ENCODE measurements around the gene U2SURP. TPM values are rescaled to one million over a fixed set of nuclear protein-coding genes. Genes with fewer than 3 reads are reported as not detected.
A peak's percentile ranks its signal among the peaks of the same experiment; 100 is the strongest.

The U2SURP gene
- total RNA-seq, result 10 to 100 TPM; 59.4 to 70.2 TPM

GRCh38 chr3:143001369-143002082, at the start of gene U2SURP:
Gene U2SURP (plus strand): TSS chr3:143001570. CDS start chr3:143001629, 59 bp downstream.
- intact Hi-C loops (cut with DNase I), result no loop called here
- no peaks in the 10 kb centered on the region for H3K27me3 ChIP-seq
- H3K4me1 ChIP-seq, result no peaks in the 10 kb centered on the region
- peak within 1 kb of the TSS; percentile 73 to 88 for H3K9ac ChIP-seq (ENCODE audit: low read depth in 2 of 2, low read length in 2 of 2)
- H3K4me3 ChIP-seq, result peak within 1 kb of the TSS; percentile 65
- no peaks in the 10 kb centered on the region for H3K36me3 ChIP-seq
- H3K27ac ChIP-seq, result peak within 1 kb of the TSS; percentile 78
- no peaks in the 10 kb centered on the region for H3K9me3 ChIP-seq
- TF ChIP-seq CTCF (IDR thresholded peaks at IDR 0.05), result no peak
- DNase-seq, result peak; percentile 97

DNA sequence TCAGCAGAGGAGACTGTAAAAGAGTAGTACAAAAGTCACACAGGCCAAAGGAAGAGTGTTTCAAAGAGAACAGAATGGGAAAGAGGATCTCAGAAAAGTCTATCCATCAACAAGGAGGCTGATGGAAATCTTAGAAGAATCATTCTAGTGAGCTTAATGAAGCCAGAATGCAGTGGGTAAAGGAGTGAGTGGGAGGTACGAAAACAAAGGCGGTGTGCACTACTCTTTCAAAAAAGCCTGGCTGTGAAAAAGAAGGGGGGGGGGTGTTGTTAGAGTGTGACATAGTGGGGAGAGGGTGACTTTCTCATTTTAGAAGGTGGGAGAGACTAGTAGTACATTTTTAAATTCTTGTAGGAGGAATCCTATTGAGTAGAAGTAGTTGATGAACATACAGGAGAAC, 49.6 kb upstream of the U2SURP start:
- peaks cover 5% of the 10 kb centered on the region for H3K27me3 ChIP-seq
- no peak overlapping the region for H3K9ac ChIP-seq (ENCODE audit: low read depth in 2 of 2, low read length in 2 of 2)
- no peaks in the 10 kb centered on the region for H3K4me1 ChIP-seq
- TF ChIP-seq CTCF (IDR thresholded peaks at IDR 0.05), result no peak
- no peaks in the 10 kb centered on the region for H3K36me3 ChIP-seq
- no peak overlapping the region for H3K27ac ChIP-seq
- H3K4me3 ChIP-seq, result no peak overlapping the region
- no peak for DNase-seq
- intact Hi-C loops (cut with DNase I), result no loop called here
- H3K9me3 ChIP-seq, result no peaks in the 10 kb centered on the region

GRCh38 chr3:142952272-142953193, 48.8 kb upstream of the U2SURP start:
- Histone ChIP-seq H3K4me3 (no peak overlapping the region), H3K27me3 (no peaks in the 10 kb centered on the region), H3K27ac (no peak overlapping the region), H3K9ac (ENCODE audit: low read depth in 2 of 2, low read length in 2 of 2) (no peak overlapping the region), H3K36me3 (no peaks in the 10 kb centered on the region), H3K4me1 (no peaks in the 10 kb centered on the region), H3K9me3 (no peaks in the 10 kb centered on the region)
- no peak for DNase-seq
- no peak for TF ChIP-seq CTCF (IDR thresholded peaks at IDR 0.05)
- intact Hi-C loops (cut with DNase I), result no loop called here

DNA sequence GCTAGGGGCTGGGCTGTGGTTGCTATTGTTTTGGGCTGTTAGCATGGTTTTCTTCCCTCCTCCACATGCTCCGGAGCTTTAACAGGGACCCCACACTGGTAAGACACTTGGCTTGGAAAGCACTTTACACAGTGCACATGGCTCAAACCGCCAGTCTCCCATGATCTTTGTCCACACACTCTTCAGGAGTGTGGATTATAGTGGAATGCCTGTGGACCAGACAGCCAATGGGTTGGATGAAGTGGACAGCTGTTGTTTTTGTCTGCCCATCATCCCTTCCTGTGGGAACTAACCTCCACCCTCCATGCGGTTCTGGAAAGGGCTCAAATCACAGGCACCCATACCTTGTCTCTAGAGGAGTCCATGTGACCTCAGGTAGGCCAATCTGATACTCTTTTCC, 47.9 kb upstream of the U2SURP start:
- Histone ChIP-seq H3K9me3 (no peaks in the 10 kb centered on the region), H3K4me3 (no peak overlapping the region), H3K9ac (ENCODE audit: low read depth in 2 of 2, low read length in 2 of 2) (no peak overlapping the region), H3K36me3 (no peaks in the 10 kb centered on the region), H3K27me3 (peaks cover 3% of the 10 kb centered on the region), H3K27ac (no peak overlapping the region), H3K4me1 (no peaks in the 10 kb centered on the region)
- DNase-seq, result no peak
- TF ChIP-seq CTCF (IDR thresholded peaks at IDR 0.05), result no peak
- intact Hi-C loops (cut with DNase I), result no loop called here

GRCh38 chr3:142958707-142959106, 42.7 kb upstream of the U2SURP start:
- intact Hi-C loops (cut with DNase I), result no loop called here
- H3K27me3 ChIP-seq, result peaks cover 31% of the 10 kb centered on the region
- no peak for TF ChIP-seq CTCF (IDR thresholded peaks at IDR 0.05)
- H3K27ac ChIP-seq, result no peak overlapping the region
- no peaks in the 10 kb centered on the region for H3K9me3 ChIP-seq
- no peak for DNase-seq
- no peaks in the 10 kb centered on the region for H3K4me1 ChIP-seq
- H3K36me3 ChIP-seq, result no peaks in the 10 kb centered on the region
- H3K4me3 ChIP-seq, result no peak overlapping the region
- H3K9ac ChIP-seq (ENCODE audit: low read depth in 2 of 2, low read length in 2 of 2), result no peak overlapping the region
